ENCODE data around the gene LCN12. TPM values are rescaled to one million over a fixed set of nuclear protein-coding genes. Genes with fewer than 3 reads are reported as not detected.

The LCN12 gene
- total RNA-seq, 1 donor, result not detected

DNA sequence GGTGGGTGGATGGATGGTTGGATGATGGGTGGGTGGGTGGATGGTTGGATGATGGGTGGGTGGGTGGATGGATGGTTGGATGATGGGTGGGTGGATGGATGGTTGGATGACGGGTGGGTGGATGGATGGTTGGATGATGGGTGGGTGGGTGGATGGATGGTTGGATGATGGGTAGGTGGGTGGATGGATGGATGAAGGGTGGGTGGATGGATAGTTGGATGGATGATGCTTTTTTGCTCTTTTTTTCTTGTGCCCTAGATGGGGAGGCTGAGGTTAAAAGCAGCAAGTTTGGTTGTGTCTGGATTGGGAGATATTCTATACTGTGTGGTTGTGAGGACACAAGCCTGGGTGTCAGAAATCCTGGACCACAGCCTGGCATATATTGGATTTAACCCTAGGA is 5.4 kb downstream of the LCN12 start:
- Histone ChIP-seq H3K4me1 (ENCODE audit: insufficient read depth, low read length) (peaks cover 39% of the 10 kb centered on the region), H3K9me3 (ENCODE audit: low read depth, low read length) (no peaks in the 10 kb centered on the region), H3K27me3 (ENCODE audit: insufficient read depth, low read length) (no peaks in the 10 kb centered on the region), H3K4me3 (ENCODE audit: low read length) (no peak overlapping the region)

DNA sequence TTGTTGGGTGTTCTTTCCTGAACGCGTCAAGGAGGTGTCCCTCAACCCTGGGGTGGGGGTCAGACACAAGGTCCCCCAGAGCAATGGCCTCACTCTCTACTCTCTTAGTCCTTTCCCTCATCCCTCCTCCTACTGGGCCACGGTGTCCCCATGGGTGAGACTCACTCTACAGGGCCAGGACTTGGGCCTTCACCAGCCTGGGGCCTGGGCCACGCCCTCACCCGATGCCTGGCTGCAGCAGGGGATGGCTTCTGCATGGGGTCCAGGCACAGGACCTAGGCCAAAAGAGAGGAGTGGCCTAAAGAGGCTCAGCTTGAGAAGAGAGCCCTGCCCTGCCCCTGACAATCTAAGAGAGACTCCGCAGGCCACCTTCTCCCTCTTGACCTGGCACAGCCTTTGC is 5.8 kb downstream of the LCN12 start:
- Histone ChIP-seq H3K4me3 (ENCODE audit: low read length) (no peak overlapping the region), H3K27me3 (ENCODE audit: insufficient read depth, low read length) (no peaks in the 10 kb centered on the region), H3K4me1 (ENCODE audit: insufficient read depth, low read length) (peaks cover 44% of the 10 kb centered on the region), H3K9me3 (ENCODE audit: low read depth, low read length) (no peaks in the 10 kb centered on the region)

GRCh38 chr9:136958473-136958872 is 6.4 kb downstream of the LCN12 start:
- H3K4me1 ChIP-seq (ENCODE audit: insufficient read depth, low read length), result peaks cover 47% of the 10 kb centered on the region

GRCh38 chr9:136958898-136959850 is 7.1 kb downstream of the LCN12 start:
- Histone ChIP-seq H3K27me3 (ENCODE audit: insufficient read depth, low read length) (no peaks in the 10 kb centered on the region), H3K4me1 (ENCODE audit: insufficient read depth, low read length) (peaks cover 50% of the 10 kb centered on the region), H3K4me3 (ENCODE audit: low read length) (no peak overlapping the region), H3K9me3 (ENCODE audit: low read depth, low read length) (no peaks in the 10 kb centered on the region)

More at GRCh38 chr9:136958473-136958872, 6.4 kb downstream of the LCN12 start:
- H3K4me3 ChIP-seq (ENCODE audit: low read length), result no peak overlapping the region
- no peaks in the 10 kb centered on the region for H3K9me3 ChIP-seq (ENCODE audit: low read depth, low read length)
- H3K27me3 ChIP-seq (ENCODE audit: insufficient read depth, low read length), result no peaks in the 10 kb centered on the region

- no peaks in the 10 kb centered on the region for H3K27me3 ChIP-seq (ENCODE audit: insufficient read depth, low read length)
- H3K9me3 ChIP-seq (ENCODE audit: low read depth, low read length), result no peaks in the 10 kb centered on the region
- no peak overlapping the region for H3K4me3 ChIP-seq (ENCODE audit: low read length)
- H3K4me1 ChIP-seq (ENCODE audit: insufficient read depth, low read length), result peaks cover 56% of the 10 kb centered on the region
Measured at GRCh38 chr9:136960212-136960937, 8.3 kb downstream of the LCN12 start.

- H3K9me3 ChIP-seq (ENCODE audit: low read depth, low read length), result no peaks in the 10 kb centered on the region
- no peak overlapping the region for H3K4me3 ChIP-seq (ENCODE audit: low read length)
- no peaks in the 10 kb centered on the region for H3K27me3 ChIP-seq (ENCODE audit: insufficient read depth, low read length)
- H3K4me1 ChIP-seq (ENCODE audit: insufficient read depth, low read length), result peaks cover 60% of the 10 kb centered on the region
Measured at GRCh38 chr9:136960938-136961275, 8.8 kb downstream of the LCN12 start.

DNA sequence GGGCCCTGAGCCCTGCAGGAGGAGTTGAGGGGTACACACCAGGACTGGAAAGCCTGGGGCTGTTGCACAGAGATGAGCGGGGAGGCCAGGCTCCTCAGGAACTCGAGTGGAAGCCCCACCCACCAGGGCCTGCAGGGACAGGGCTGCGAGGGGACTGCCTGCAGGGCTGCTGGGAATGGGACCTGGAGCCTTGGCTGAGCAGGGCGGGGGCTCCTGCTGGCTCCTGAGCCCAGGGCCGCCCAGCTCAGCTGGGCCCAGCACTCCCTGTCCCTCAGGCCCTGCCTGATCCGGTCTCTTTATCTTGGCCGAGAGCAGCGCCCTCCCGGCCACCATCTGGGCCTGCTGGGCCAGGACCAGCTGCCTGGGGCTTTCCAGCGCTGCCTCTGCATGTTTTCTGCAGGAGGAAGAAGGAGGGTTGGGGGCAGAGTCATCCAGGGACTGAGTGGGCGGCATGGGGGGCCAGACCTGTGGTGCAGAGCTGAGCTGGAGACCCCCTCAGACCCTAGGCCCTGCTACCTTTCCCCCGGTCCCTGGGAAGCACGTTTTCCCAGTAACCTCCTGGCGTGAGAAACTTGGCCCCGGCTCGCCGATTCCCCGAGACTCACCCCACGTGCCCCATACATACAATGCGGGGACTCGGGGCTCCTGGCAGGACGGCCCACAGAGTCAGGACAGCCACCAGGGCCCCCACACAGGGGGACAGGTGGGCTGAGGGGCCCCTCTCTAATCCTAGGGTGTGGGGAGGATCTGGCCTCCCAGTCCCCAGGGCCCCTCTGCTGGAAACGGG is 9.4 kb downstream of the LCN12 start:
- no peaks in the 10 kb centered on the region for H3K9me3 ChIP-seq (ENCODE audit: low read depth, low read length)
- no peaks in the 10 kb centered on the region for H3K27me3 ChIP-seq (ENCODE audit: insufficient read depth, low read length)
- H3K4me3 ChIP-seq (ENCODE audit: low read length), result no peak overlapping the region
- peaks cover 65% of the 10 kb centered on the region for H3K4me1 ChIP-seq (ENCODE audit: insufficient read depth, low read length)

GRCh38 chr9:136962163-136962562 is 10.1 kb downstream of the LCN12 start:
- H3K27me3 ChIP-seq (ENCODE audit: insufficient read depth, low read length), result no peaks in the 10 kb centered on the region
- peaks cover 65% of the 10 kb centered on the region for H3K4me1 ChIP-seq (ENCODE audit: insufficient read depth, low read length)
- H3K4me3 ChIP-seq (ENCODE audit: low read length), result no peak overlapping the region
- no peaks in the 10 kb centered on the region for H3K9me3 ChIP-seq (ENCODE audit: low read depth, low read length)

GRCh38 chr9:136962701-136963248 is 10.7 kb downstream of the LCN12 start:
- H3K4me3 ChIP-seq (ENCODE audit: low read length), result no peak overlapping the region
- no peaks in the 10 kb centered on the region for H3K27me3 ChIP-seq (ENCODE audit: insufficient read depth, low read length)
- peaks cover 65% of the 10 kb centered on the region for H3K4me1 ChIP-seq (ENCODE audit: insufficient read depth, low read length)
- no peaks in the 10 kb centered on the region for H3K9me3 ChIP-seq (ENCODE audit: low read depth, low read length)

- H3K4me1 ChIP-seq (ENCODE audit: insufficient read depth, low read length), result peaks cover 61% of the 10 kb centered on the region
- no peaks in the 10 kb centered on the region for H3K27me3 ChIP-seq (ENCODE audit: insufficient read depth, low read length)
- no peaks in the 10 kb centered on the region for H3K9me3 ChIP-seq (ENCODE audit: low read depth, low read length)
- H3K4me3 ChIP-seq (ENCODE audit: low read length), result no peak overlapping the region
Measured at GRCh38 chr9:136963341-136963740, 11.3 kb downstream of the LCN12 start.

- H3K4me1 ChIP-seq (ENCODE audit: insufficient read depth, low read length), result peaks cover 57% of the 10 kb centered on the region
- H3K9me3 ChIP-seq (ENCODE audit: low read depth, low read length), result no peaks in the 10 kb centered on the region
Measured at GRCh38 chr9:136963751-136964150, 11.7 kb downstream of the LCN12 start.

GRCh38 chr9:136964171-136964689 is 12.2 kb downstream of the LCN12 start:
- H3K4me3 ChIP-seq (ENCODE audit: low read length), result no peak overlapping the region
- no peaks in the 10 kb centered on the region for H3K27me3 ChIP-seq (ENCODE audit: insufficient read depth, low read length)
- H3K9me3 ChIP-seq (ENCODE audit: low read depth, low read length), result no peaks in the 10 kb centered on the region
- H3K4me1 ChIP-seq (ENCODE audit: insufficient read depth, low read length), result peaks cover 53% of the 10 kb centered on the region

More at GRCh38 chr9:136963751-136964150, 11.7 kb downstream of the LCN12 start:
- Histone ChIP-seq H3K27me3 (ENCODE audit: insufficient read depth, low read length) (no peaks in the 10 kb centered on the region), H3K4me3 (ENCODE audit: low read length) (no peak overlapping the region)

GRCh38 chr9:136964833-136965422 is 12.9 kb downstream of the LCN12 start:
- Histone ChIP-seq H3K27me3 (ENCODE audit: insufficient read depth, low read length) (no peaks in the 10 kb centered on the region), H3K4me3 (ENCODE audit: low read length) (no peak overlapping the region), H3K4me1 (ENCODE audit: insufficient read depth, low read length) (peaks cover 46% of the 10 kb centered on the region), H3K9me3 (ENCODE audit: low read depth, low read length) (no peaks in the 10 kb centered on the region)

DNA sequence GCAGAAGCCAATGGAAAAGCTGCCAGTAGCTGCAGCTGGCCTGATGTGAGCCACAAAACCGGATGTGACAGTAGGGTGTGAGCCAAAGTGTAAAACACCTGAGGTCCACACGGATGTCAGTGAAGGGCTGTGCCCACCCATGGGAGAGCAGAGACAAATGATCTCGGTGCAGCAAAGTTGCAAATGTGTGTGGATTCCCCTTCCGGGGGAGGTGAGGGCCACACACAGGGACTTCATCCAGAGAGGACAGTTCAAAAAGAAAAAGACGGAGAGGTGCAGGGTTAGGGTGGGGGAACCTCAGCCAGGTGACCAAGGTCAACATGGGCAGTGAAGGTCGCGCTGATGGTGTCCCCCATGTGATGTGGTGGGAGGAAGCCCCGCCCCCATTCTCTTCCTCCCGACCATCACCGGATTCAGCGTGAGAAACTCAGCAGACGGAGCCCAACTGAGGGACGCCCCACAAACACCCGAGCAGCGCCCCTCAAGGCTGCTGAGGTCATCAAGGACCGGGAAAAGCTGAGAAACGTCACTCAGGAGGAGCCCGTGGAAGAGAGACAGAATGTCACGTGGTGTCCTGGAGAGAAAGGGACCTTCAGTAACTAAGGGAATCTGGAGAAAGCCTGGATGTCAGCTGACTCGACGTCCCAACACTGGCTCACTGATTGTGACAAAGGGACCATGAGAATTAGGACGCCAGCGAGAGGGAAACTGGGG is 13.9 kb downstream of the LCN12 start:
- Histone ChIP-seq H3K27me3 (ENCODE audit: insufficient read depth, low read length) (no peaks in the 10 kb centered on the region), H3K4me3 (ENCODE audit: low read length) (no peak overlapping the region), H3K9me3 (ENCODE audit: low read depth, low read length) (no peaks in the 10 kb centered on the region), H3K4me1 (ENCODE audit: insufficient read depth, low read length) (peaks cover 40% of the 10 kb centered on the region)
